K562 (cell line): Measurements from ENCODE around the gene PLEKHA7. TPM values are rescaled to one million over a fixed set of nuclear protein-coding genes. Genes with fewer than 3 reads are reported as not detected.

ENCODE experiments used
- ATAC-seq: fragments of 200-7000 bp; cut with Tn5 transposase; 3 replicates; pipeline ENCODE4 v1.9.1; 2020; ENCODE audit warnings: moderate library complexity
- BruUV-seq: library from RNA; stranded (reverse); fragments of 400-500 nt; replicated peaks from 2 replicates; lab custom pipeline; 2021; lab: Mats Ljungman, UMichigan
- CTCF ChIA-PET: fragments of 300-600 bp; formaldehyde crosslinking; extraction: SDS; loops from one replicate; lab custom pipeline; 2021; ENCODE audit warnings: low intra/inter-chr PET ratio; lab: Yijun Ruan, JAX
- POLR2A ChIA-PET: fragments of 300-600, 350-650 bp; sonication (Branson Sonifier 250); formaldehyde crosslinking; extraction: SDS; loops from one replicate; lab custom pipeline; 2021; ENCODE audit warnings: antibody characterized with exemption, inconsistent platforms; lab: Yijun Ruan, JAX
- DNase-seq, 4 experiments: peaks; one replicate each; pipeline versions ENCODE4 v3.0.0 to v3.0.0-alpha.2; 2011 to 2018; ENCODE audit warnings: low spot score in 3 of 4, mixed read lengths in 3 of 4; ENCODE audit errors: extremely low read depth in 1 of 4
- FAIRE-seq: peaks from 2 replicates; lab custom pipeline; 2011; peaks lifted over from hg19 to GRCh38; lab: Jason Lieb, UNC
- H2AFZ ChIP-seq: 2 replicates; pipeline ENCODE4 v1.6.0; 2011; ENCODE audit warnings: low read depth, low read length, control low read depth, inconsistent platforms
- H3K27ac ChIP-seq: fragments of 200-600 bp; 3 replicates; pipeline ENCODE4 v1.8.0; 2011; ENCODE audit warnings: low read depth, mild to moderate bottlenecking, control low read depth, inconsistent platforms, low read length, moderate library complexity, mixed read lengths; ENCODE audit errors: extremely low read depth
- H3K27me3 ChIP-seq, 2 experiments: fragments of 300-600 bp in 1 of 2; 2 replicates in 1 of 2; 3 replicates in 1 of 2; pipeline versions ENCODE4 v1.6.0 to v1.8.0; 2011; ENCODE audit warnings: inconsistent platforms in 2 of 2, low read length in 2 of 2, mild to moderate bottlenecking in 1 of 2, mixed read lengths in 1 of 2, moderate library complexity in 1 of 2; ENCODE audit not compliant: control insufficient read depth in 2 of 2, insufficient read depth in 2 of 2
- H3K36me3 ChIP-seq: fragments of 300-600 bp; 3 replicates; pipeline ENCODE4 v1.8.0; 2011; ENCODE audit warnings: mild to moderate bottlenecking, low read length, inconsistent platforms; ENCODE audit not compliant: control insufficient read depth, insufficient read depth
- H3K4me1 ChIP-seq, 2 experiments: fragments of 200-600 bp in 1 of 2; replicated peaks in 1 of 2; 2 replicates in 1 of 2; 3 replicates in 1 of 2; pipeline versions ENCODE4 v1.5.1 to v1.8.0; 2011; ENCODE audit warnings: inconsistent platforms in 2 of 2, low read length in 2 of 2, mild to moderate bottlenecking in 1 of 2, mixed read lengths in 1 of 2, moderate library complexity in 1 of 2; ENCODE audit not compliant: control insufficient read depth in 2 of 2, insufficient read depth in 2 of 2
- H3K4me2 ChIP-seq: 2 replicates; pipeline ENCODE4 v1.6.1; 2011; ENCODE audit warnings: low read length, control low read depth, inconsistent platforms, mixed read lengths; ENCODE audit not compliant: insufficient read depth
- H3K4me3 ChIP-seq: fragments of 200-600 bp; sonication (generic), shearing (Covaris generic); 2 replicates; pipeline ENCODE4 v1.5.1; 2016; ENCODE audit warnings: control low read depth, inconsistent platforms
- H3K79me2 ChIP-seq: fragments of 200-600 bp; 3 replicates; pipeline ENCODE4 v1.8.0; 2011; ENCODE audit warnings: low read length, inconsistent platforms; ENCODE audit not compliant: control insufficient read depth, insufficient read depth
- H3K9ac ChIP-seq, 2 experiments: 2 replicates each; pipeline versions ENCODE4 v1.6.0 to v1.6.1; 2011; ENCODE audit warnings: low read depth in 2 of 2, low read length in 2 of 2, control low read depth in 1 of 2, inconsistent platforms in 1 of 2, mild to moderate bottlenecking in 1 of 2, mixed read lengths in 1 of 2; ENCODE audit not compliant: insufficient read depth in 1 of 2
- H3K9me1 ChIP-seq: one replicate; pipeline ENCODE4 v1.6.0; 2011; ENCODE audit warnings: inconsistent platforms, mild to moderate bottlenecking, low read length, moderate library complexity; ENCODE audit not compliant: control insufficient read depth, insufficient read depth
- H3K9me3 ChIP-seq: replicated peaks from 2 replicates; pipeline ENCODE4 v1.5.1; 2011; ENCODE audit warnings: low read depth, low read length, inconsistent platforms; ENCODE audit not compliant: control insufficient read depth, insufficient read depth
- H4K20me1 ChIP-seq: replicated peaks from 2 replicates; pipeline ENCODE4 v1.6.1; 2011; ENCODE audit warnings: low read length, inconsistent platforms, mixed read lengths; ENCODE audit not compliant: control insufficient read depth, insufficient read depth
- AFF1 ChIP-seq, 2 experiments: fragments of 450-650 bp; IDR thresholded peaks; 2 replicates each; pipeline ENCODE4 v1.6.1; 2018; ENCODE audit warnings: mild to moderate bottlenecking in 2 of 2, low read depth in 1 of 2; ENCODE audit not compliant: partially characterized antibody in 2 of 2
- ELF1 ChIP-seq: fragments of 200-800 bp; sonication (Bioruptor generic); IDR thresholded peaks from 2 replicates; pipeline ENCODE4 v1.6.1; 2016; ENCODE audit warnings: missing genetic modification characterization, missing compliant biosample characterization
- HDAC6 ChIP-seq: IDR thresholded peaks from 2 replicates; pipeline ENCODE4 v1.6.1; 2012; ENCODE audit warnings: low read depth, mild to moderate bottlenecking, control low read depth, inconsistent platforms, low read length, moderate library complexity
- KDM5B ChIP-seq: fragments of 200-600 bp; sonication (generic); IDR thresholded peaks from 2 replicates; pipeline ENCODE4 v1.6.1; 2012; ENCODE audit warnings: low read depth, mild to moderate bottlenecking, moderate library complexity, low read length, control low read depth, inconsistent platforms; ENCODE audit not compliant: insufficient replicate concordance
- NKRF ChIP-seq: fragments of 450-650 bp; IDR thresholded peaks from 2 replicates; pipeline ENCODE4 v1.6.1; 2016; ENCODE audit warnings: borderline replicate concordance
- PCBP1 ChIP-seq: fragments of 200-400 bp; formaldehyde crosslinking; IDR thresholded peaks from 2 replicates; pipeline ENCODE4 v1.6.1; 2018; ENCODE audit warnings: mild to moderate bottlenecking, low read depth, low read length; ENCODE audit not compliant: poor library complexity, severe bottlenecking
- RAD21 ChIP-seq, 2 experiments: fragments of 250-450 bp in 1 of 2; fragments of 450-650 bp in 1 of 2; sonication (Bioruptor Pico) in 1 of 2; formaldehyde crosslinking in 1 of 2; IDR thresholded peaks in 1 of 2; conservative IDR thresholded peaks in 1 of 2; 2 replicates each; pipeline versions ENCODE4 v1.4.0 to v1.8.0; 2020 to 2022; ENCODE audit warnings: mild to moderate bottlenecking in 2 of 2, moderate library complexity in 1 of 2
- RBFOX2 ChIP-seq: fragments of 200-400 bp; formaldehyde crosslinking; IDR thresholded peaks from 2 replicates; pipeline ENCODE4 v1.6.1; 2017; ENCODE audit warnings: low read depth, mild to moderate bottlenecking, low read length, moderate library complexity
- RBM25 ChIP-seq: fragments of 200-400 bp; formaldehyde crosslinking; IDR thresholded peaks from 2 replicates; pipeline ENCODE4 v1.6.1; 2018; ENCODE audit warnings: low read length, low read depth, moderate library complexity; ENCODE audit not compliant: severe bottlenecking
- SMC3 ChIP-seq: conservative IDR thresholded peaks from 2 replicates; pipeline ENCODE4 v1.6.1; 2011; ENCODE audit warnings: low read depth, low read length, improper control_type of control experiment; ENCODE audit not compliant: insufficient read depth
- SNAPC5 ChIP-seq: fragments of 250-450 bp; sonication (Bioruptor Pico); IDR thresholded peaks from 2 replicates; pipeline ENCODE4 v1.8.0; 2021; ENCODE audit warnings: moderate library complexity, mild to moderate bottlenecking, inconsistent platforms
- TCF7 ChIP-seq: sonication (generic); IDR thresholded peaks from 2 replicates; pipeline ENCODE4 v1.6.1; 2016; ENCODE audit warnings: antibody characterized with exemption, borderline replicate concordance
- TOE1 ChIP-seq, 2 experiments: fragments of 450-650 bp in 1 of 2; sonication (generic) in 1 of 2; formaldehyde crosslinking in 1 of 2; IDR thresholded peaks; 2 replicates each; pipeline versions ENCODE4 v1.7.1 to v1.8.0; 2016 to 2022; ENCODE audit warnings: borderline replicate concordance in 2 of 2, mild to moderate bottlenecking in 2 of 2, antibody characterized with exemption in 1 of 2, inconsistent platforms in 1 of 2, low read depth in 1 of 2, missing genetic modification reagents in 1 of 2, moderate library complexity in 1 of 2
- WGBS: fragments of 100-300 bp; shearing (Covaris generic); methylation state at CpG from one replicate; pipeline ENCODE4 v1.1.6; 2016; ENCODE audit warnings: low coverage, mixed read lengths; ENCODE audit not compliant: insufficient coverage; ENCODE audit errors: missing lambda C conversion rate; 5-methylcytosine and 5-hydroxymethylcytosine counted together
- in situ Hi-C: fragments of 300-500 bp; cut with MboI; formaldehyde crosslinking; loops from 4 replicates; pipeline ENCODE4 v1.15.0; 2018; ENCODE audit warnings: inconsistent platforms, mixed read lengths
- intact Hi-C: fragments of 100-400 bp; cut with micrococcal nuclease; formaldehyde crosslinking; loops from 2 replicates; pipeline ENCODE4 v1.14.2; 2022
- polyA plus RNA-seq, 8 experiments: library from polyadenylated mRNA; depleted of rRNA in 4 of 8; stranded (reverse) in 5 of 8; unstranded in 3 of 8; fragments of >200 nt; fragmentation: Nextera tagmentation in 2 of 8; fragmentation: Illumina TruSeq in 1 of 8; extraction: Ambion mirVana in 2 of 8; extraction: Trizol in 1 of 8; gene quantifications; 2 replicates each; pipeline versions ENCODE4 v1.2.1 to v1.2.3, GENCODE V29; 2011 to 2014; ENCODE audit warnings: inconsistent platforms in 1 of 8, missing spikeins in 1 of 8
- total RNA-seq, 7 experiments: library from RNA; depleted of rRNA in 6 of 7; stranded (reverse); fragments of >200 nt in 6 of 7; fragmentation: Illumina TruSeq in 2 of 7; extraction: Trizol in 2 of 7; gene quantifications; 2 replicates each; pipeline versions ENCODE4 v1.2.1 to v1.2.3, GENCODE V29; 2011 to 2021; ENCODE audit warnings: low replicate concordance in 1 of 7
- TF ChIP-seq, protein P1 (sequence below): sonication (generic); formaldehyde crosslinking; IDR thresholded peaks from 2 replicates; pipeline ENCODE4 v1.5.0; 2020; ENCODE audit warnings: missing genetic modification reagents

PLEKHA7 gene
- total and polyA plus RNA-seq, 9 of the 15 experiments (the other 6 are each of a cell fraction or from before 2014, with no cell fraction given): 0.06 to 0.77 (median 0.20) TPM; not detected in 1

- no TSS peak for BruUV-seq
- H3K9ac ChIP-seq: no peak overlapping the region
- POLR2A ChIA-PET: interaction anchor here (0.5 to 3.7 kb wide), 4 partner anchors 11 to 994 kb away, joined by 3 to 27 read pairs (median 4); partner anchors contain the start of gene C11orf58
- peaks cover 96% of the 10 kb centered on the region for H3K36me3 ChIP-seq
- no peak overlapping the region for H3K4me2 ChIP-seq
- H3K9me3 ChIP-seq: no peaks in the 10 kb centered on the region
- FAIRE-seq (no peak), DNase-seq (no peak), ATAC-seq (no peak)
- no peaks in the 10 kb centered on the region for H3K4me1 ChIP-seq
- H3K79me2 ChIP-seq: peaks cover 18% of the 10 kb centered on the region
- 64% methylated on average over 1 of the region's 1 CpG for WGBS
- intact Hi-C loops: no loop called here
- H2AFZ ChIP-seq: no peak overlapping the region
- no peaks in the 10 kb centered on the region for H3K9me1 ChIP-seq
- H4K20me1 ChIP-seq: no peaks in the 10 kb centered on the region
- CTCF ChIA-PET: no interaction called here
- no peak overlapping the region for H3K4me3 ChIP-seq
- H3K27me3 ChIP-seq: no peaks in the 10 kb centered on the region
- in situ Hi-C loops: no loop called here
- H3K27ac ChIP-seq: no peak overlapping the region
- no peak for TF ChIP-seq SNAPC5 (CRISPR knock-in tag)
- no peak for TF ChIP-seq RBM25
- no peak for TF ChIP-seq RAD21 (CRISPR knock-in tag; conservative IDR thresholded peaks at IDR 0.05 in 1 of 2, IDR thresholded peaks at IDR 0.05 in 1 of 2)
- TF ChIP-seq KDM5B: no peak
- TF ChIP-seq NKRF: no peak
- no peak for TF ChIP-seq HDAC6
- TF ChIP-seq, protein P1, sequence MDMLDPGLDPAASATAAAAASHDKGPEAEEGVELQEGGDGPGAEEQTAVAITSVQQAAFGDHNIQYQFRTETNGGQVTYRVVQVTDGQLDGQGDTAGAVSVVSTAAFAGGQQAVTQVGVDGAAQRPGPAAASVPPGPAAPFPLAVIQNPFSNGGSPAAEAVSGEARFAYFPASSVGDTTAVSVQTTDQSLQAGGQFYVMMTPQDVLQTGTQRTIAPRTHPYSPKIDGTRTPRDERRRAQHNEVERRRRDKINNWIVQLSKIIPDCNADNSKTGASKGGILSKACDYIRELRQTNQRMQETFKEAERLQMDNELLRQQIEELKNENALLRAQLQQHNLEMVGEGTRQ: no peak
- TF ChIP-seq TOE1 (IDR thresholded peaks at IDR 0.05; ENCODE audit: borderline replicate concordance): no peak
- no peak for TF ChIP-seq TOE1 (CRISPR knock-in tag; IDR thresholded peaks at IDR 0.05; ENCODE audit: borderline replicate concordance, low read depth)
- TF ChIP-seq TCF7: no peak
- no peak for TF ChIP-seq RBFOX2
- no peak for TF ChIP-seq ELF1 (tag)
- no peak for TF ChIP-seq AFF1 (IDR thresholded peaks at IDR 0.05; ENCODE audit: low read depth in 1 of 2, partially characterized antibody in 2 of 2)
- no peak for TF ChIP-seq PCBP1
- no peak for TF ChIP-seq SMC3
Measured at GRCh38 chr11:16750417-16750816, 263.8 kb downstream of the PLEKHA7 start.
